GM12874 (cell line): ENCODE results near the gene EMILIN1.

ENCODE experiments used
- TF ChIP-seq, protein P1 (sequence below): IDR thresholded peaks from 2 replicates; pipeline ENCODE4 v1.5.1; 2011; ENCODE audit warnings: low read depth, mild to moderate bottlenecking, control low read depth, low read length, moderate library complexity; ENCODE audit not compliant: insufficient read depth

The EMILIN1 gene

DNA sequence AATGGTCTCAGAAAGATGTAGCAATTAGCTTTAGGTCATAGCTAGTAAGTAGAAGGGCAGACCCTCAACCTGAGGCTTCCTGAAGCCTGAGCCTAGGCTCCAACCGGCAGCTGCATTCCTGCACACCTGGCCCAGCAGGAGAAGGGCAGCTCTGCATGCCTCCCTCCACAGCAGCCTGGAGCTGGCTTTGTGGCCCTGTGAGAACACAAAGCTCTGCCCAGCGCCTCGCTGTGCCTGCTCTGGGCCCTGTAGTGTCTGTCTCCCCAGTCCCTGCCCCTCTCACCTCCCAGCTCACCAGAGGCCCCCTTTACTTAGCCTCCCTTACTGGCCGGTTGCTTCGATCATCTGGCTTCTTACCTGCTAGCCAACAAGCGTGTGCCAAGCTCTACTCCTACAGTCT, 39.0 kb upstream of the EMILIN1 start:
- TF ChIP-seq, protein P1, sequence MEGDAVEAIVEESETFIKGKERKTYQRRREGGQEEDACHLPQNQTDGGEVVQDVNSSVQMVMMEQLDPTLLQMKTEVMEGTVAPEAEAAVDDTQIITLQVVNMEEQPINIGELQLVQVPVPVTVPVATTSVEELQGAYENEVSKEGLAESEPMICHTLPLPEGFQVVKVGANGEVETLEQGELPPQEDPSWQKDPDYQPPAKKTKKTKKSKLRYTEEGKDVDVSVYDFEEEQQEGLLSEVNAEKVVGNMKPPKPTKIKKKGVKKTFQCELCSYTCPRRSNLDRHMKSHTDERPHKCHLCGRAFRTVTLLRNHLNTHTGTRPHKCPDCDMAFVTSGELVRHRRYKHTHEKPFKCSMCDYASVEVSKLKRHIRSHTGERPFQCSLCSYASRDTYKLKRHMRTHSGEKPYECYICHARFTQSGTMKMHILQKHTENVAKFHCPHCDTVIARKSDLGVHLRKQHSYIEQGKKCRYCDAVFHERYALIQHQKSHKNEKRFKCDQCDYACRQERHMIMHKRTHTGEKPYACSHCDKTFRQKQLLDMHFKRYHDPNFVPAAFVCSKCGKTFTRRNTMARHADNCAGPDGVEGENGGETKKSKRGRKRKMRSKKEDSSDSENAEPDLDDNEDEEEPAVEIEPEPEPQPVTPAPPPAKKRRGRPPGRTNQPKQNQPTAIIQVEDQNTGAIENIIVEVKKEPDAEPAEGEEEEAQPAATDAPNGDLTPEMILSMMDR, result no peak

DNA sequence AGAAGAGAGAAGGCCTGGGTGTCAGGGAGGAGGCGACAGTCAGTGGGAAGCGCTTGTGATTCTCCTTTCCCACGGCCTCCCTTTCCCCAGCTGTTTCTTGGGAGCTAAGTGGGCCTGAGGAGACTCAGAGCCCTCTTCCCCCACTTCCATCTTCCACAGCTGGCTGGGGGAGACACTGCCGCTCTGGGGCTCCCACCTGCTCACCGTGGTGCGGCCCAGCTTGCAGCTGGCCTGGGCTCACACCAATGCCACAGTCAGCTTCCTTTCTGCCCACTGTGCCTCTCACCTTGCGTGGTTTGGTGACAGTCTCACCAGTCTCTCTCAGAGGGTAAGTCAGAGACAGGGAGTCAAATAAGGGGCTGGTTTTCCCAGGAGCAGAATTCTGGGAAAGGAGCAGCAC, 38.5 kb upstream of the EMILIN1 start:
- TF ChIP-seq, protein P1, result no peak

DNA sequence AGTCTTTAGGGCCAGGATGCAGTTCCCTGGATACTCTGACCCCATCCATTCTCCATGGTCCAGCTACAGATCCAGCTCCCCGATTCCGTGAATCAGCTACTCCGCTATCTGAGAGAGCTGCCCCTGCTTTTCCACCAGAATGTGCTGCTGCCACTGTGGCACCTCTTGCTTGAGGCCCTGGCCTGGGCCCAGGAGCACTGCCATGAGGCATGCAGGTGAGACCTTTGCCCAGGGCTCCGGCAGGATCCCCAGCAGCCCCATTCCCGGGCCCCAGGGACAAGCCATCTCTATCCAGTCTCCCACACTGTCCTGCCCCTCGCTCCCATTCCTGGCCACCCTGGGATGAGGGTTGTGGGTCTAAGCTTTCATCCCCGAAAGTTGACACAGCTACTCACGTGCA, 38.1 kb upstream of the EMILIN1 start:
- TF ChIP-seq, protein P1, result no peak

DNA sequence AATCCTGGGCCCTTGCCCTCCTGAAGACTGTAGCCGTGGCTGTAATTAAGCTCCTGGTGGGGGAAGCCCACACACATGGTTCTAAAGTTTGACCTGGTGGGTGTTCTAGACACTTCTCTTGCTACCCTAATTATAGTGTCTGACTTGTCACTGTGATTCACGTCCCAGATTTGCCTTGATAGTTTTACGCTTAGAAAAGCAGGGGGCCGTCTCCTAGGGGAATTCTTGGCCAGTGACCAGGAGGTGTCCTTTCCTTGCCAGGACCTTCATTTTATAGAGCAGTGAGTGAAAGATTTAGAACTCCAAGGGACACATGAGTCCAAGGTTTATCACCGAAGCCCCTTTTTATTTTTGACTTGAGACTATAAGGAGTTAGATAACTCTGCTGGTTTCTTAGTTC, 36.7 kb upstream of the EMILIN1 start:
- TF ChIP-seq, protein P1, result no peak

DNA sequence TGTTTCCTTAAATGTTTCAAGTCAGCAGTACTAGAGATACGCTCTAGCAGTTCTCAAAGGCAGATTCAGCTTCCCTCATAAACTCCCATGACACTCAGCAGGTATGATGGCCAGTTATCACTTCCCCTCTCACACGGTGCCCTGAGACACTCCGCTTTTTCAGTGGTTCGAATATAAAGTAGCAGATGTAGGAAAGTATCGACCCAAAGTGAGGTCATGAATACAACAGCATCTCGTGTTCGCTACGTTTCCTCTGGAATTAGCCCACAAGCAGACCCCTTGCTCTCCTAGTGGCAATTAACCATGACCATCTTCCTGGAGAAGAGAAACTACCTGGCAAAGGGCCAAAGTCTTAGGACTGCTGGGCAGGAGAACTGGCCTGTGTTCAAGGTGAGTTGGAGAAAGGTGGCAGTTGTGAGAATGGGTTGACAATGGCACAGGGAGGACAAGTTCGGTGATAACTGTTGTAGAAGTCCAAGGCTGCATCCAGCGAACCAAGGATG, 36.2 kb upstream of the EMILIN1 start:
- TF ChIP-seq, protein P1, result no peak

DNA sequence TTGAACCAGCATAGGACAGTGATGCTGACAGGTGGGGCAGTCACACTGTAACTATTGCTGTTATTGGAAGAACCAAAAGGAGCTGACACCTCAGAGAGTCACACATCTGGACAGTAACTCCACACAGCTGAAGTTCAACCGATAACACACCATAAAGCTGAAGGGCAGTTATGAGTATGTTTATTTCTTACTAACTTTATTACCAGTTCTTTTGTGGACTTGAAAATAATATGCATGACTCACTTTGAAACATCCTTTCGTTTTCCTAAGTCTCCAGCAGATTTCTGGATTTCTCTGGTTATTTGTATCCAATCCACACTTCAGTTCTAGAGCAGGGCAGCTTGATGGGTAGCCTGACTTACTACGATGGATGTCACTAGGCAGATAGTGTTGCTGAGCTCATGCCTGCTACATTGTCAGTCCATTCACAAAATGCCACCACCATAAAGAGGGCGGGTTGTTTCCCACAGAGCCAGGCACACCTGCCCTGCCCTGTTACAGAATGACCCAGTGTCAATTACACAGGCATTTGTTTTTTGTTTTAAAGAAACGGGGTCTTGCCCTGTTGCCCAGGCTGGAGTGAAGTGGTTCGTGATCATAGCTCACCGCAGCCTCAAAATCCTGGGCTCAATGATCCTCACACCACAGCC, 35.3 kb upstream of the EMILIN1 start:
- TF ChIP-seq, protein P1, result no peak

DNA sequence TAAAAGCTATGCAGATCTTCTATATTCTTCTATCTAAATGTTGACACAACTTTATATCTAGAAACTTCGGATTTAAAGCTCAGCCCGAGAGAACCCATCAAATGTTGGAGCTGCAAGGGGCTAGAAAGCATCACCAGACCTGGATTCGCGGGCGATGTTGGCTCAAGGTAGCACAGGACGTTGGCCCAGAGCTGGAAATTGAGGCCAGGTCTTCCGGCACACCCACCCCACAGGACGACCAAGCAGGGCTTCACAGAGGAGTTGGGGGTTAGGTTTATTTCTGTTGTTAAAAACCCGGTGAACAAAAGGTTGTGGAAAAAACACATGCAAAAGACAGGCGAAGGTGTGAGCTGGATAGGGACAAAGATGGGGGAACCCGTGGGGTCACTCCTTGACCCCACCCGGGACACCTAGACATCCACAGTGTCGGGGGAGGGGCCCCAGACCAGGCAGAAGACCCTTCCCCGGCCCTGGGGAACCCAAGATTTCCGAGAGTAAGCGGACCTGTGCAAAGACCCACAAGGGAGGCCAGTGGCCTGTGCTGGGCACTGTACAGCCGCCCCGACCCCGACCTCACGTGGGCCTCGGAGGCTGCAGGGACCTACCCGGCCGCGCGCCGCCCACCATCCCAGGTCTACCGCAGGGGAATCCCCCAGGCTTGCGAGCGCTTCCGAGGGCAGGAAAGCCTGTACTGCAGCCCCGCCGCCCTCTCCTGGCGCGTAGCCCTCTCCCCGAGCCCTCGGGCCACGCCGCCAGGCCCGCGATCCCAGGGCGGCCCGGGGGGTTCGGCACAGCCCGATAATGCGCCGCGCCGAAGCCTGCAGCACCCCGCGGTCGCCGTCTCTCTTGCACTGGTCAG, 28.8 kb upstream of the EMILIN1 start:
- TF ChIP-seq, protein P1, result no peak
